SU-DHL-6 (cell line): ENCODE measurements around the gene ZC3H18.

Experiments
- EZH2phosphoT487 ChIP-seq: fragments of 200-600 bp; sonication (generic), shearing (Covaris generic); conservative IDR thresholded peaks from 2 replicates; pipeline ENCODE4 v1.6.1; 2018; ENCODE audit warnings: mild to moderate bottlenecking, antibody characterized with exemption, low read length, moderate library complexity, mixed read lengths
- TF ChIP-seq, protein P1 (sequence below): fragments of 200-600 bp; sonication (generic); IDR thresholded peaks from one replicate; pipeline ENCODE4 v1.5.1; 2017; ENCODE audit warnings: antibody characterized with exemption, mild to moderate bottlenecking, low read length, moderate library complexity; ENCODE audit not compliant: insufficient read depth, poor library complexity, severe bottlenecking

- TF ChIP-seq, protein P1, sequence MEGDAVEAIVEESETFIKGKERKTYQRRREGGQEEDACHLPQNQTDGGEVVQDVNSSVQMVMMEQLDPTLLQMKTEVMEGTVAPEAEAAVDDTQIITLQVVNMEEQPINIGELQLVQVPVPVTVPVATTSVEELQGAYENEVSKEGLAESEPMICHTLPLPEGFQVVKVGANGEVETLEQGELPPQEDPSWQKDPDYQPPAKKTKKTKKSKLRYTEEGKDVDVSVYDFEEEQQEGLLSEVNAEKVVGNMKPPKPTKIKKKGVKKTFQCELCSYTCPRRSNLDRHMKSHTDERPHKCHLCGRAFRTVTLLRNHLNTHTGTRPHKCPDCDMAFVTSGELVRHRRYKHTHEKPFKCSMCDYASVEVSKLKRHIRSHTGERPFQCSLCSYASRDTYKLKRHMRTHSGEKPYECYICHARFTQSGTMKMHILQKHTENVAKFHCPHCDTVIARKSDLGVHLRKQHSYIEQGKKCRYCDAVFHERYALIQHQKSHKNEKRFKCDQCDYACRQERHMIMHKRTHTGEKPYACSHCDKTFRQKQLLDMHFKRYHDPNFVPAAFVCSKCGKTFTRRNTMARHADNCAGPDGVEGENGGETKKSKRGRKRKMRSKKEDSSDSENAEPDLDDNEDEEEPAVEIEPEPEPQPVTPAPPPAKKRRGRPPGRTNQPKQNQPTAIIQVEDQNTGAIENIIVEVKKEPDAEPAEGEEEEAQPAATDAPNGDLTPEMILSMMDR = no peak
- no peak for TF ChIP-seq EZH2phosphoT487
Measured at GRCh38 chr16:88580371-88580770, 10.2 kb downstream of the ZC3H18 start.
